Measurements from ENCODE around the gene CYP27A1.

Gene CYP27A1

DNA sequence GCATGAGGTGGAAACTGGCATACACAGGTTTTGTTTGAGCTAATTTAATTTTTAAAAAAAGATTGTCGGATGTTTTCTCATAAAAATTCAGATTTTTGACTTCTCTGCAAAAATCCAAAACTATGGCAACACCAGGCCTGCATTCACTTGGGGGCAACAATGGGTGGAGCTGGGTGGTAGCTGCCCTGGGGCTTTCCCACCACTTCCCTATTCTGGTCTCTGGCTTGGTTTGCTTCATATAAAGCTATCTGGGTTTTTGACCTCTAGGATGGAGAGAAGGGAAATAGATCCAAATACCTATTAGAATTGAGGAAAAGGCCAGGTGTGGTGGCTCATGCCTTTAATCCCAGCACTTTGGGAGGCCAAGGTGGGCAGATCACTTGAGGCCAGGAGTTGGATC is 5.5 kb upstream of the CYP27A1 start:
- DNase-seq, result no peak

DNA sequence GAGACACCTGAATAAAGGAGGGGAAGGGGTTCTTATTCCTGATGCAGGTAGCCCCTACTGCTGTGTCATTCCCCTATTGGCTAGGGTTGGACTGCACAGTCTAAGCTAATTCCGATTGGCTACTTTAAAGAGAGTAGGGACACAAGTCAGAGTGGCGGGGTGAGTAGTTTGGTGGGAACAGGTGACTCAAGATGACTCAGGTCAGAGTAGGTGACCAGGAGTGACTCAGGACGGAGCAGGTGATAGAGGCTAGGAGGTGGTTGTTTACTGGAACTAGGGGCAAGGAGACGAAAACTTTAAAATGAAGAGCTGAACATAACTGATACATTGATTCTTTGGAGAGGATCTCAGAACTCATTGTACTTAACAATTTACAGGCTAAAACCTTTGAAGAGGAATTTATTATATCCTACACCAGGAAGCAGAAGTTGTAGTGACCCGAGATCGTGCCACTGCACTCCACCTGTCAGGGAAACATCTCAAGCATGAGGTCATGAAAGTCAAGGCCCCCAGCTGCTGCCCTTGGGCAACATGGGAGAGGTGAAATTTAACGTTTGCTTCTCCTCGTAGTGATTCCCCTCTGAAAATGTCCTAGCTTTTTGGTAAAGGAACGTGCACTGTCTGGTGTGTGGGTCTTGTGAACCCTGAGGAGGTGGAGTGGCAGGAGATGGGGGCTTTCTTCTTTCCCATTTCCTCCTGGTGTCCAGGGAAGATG is 4.5 kb upstream of the CYP27A1 start:
- DNase-seq, result no peak

DNA sequence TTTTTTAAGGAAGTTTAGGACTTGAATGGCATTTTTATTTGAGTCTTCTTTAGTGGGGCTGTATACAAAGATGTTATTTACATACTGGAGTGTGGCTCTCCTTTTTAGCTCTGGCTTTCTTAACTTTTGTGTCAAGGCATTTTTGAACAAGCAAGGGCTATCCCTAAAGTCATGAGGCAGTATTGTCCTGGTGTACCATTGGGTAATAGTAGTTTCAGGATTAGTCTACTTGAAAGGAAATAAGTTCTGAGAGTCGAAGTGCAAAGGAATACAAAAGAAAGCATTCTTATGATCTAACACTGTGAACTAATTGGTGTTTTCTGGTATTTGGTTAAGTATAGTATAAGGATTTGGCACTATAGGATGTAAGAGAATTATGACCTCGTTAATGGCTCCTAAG is 1.9 kb upstream of the CYP27A1 start:
- no peak for DNase-seq

DNA sequence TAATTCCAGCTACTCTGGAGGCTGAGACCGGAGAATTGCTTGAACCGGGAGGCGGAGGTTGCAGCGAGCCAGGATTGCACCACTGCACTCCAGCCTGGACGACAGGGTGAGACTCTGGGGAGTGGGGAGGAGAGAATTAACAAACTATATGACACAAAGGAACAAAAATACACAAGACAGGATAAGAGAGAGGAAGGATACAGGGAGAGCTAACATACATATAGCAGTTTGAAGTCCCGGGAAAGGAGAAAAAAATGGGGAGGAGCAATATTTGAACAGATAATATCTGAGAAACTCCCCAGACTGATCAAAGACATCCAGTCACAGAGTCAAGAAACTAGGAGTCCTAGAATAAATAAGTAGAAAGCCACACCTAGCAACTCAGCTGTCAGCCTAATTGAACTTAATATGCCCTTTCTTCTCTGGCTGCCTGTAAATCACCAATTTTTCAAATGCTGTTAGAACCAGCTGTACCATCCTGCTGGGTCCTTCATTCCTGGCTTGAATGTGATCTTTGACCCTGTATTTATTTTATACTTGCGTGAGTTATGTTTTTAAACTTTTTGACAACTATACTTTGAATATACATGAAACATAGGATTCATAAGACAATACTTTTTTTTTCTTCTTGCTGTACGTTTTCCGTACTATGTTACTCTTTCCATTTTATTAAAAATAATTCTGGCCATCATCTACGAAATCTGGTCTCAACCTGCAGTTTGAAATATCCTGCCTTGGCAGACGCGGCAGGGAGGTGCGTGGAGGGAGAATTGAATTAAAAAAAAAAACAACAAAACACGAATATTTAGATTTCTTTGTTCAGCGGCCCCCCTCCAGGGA is 876 bp upstream of the CYP27A1 start:
- DNase-seq, result no peak

DNA sequence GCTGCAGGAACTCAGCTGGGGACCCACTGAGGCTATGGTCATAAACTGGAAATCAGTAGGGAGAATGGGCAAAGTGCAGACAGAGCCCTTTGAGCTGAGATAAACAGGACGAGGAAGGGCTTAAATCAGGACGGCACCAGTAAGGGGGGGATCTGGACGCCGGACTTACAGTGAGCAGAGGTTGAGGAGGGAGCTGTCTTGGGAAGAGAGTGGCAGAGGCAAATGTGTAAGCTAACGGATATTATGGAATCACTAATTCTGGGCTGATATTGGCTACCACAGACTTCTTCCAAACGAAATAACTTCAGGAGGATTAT is 539 bp downstream of the CYP27A1 start:
- no peak for DNase-seq

DNA sequence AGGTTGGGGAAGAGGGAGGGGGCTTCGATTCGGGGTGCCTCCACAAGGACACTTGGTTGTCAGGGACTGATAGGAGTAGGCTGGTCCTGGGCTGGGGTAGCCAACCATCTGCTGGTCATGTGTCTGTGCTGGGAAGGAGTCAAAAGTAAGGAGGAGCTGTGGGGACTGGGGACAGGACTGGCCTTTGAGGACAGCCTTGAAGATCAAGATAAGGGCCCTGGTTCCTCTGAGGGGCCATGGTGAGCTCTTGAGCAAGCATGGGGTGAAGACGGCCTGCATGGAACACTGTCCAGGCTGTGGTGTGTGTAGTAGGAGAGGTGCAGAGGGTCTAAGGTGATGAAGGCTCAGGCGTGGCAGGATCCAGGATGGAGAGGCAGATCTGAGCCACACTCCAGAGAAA is 1.7 kb downstream of the CYP27A1 start:
- no peak for DNase-seq

DNA sequence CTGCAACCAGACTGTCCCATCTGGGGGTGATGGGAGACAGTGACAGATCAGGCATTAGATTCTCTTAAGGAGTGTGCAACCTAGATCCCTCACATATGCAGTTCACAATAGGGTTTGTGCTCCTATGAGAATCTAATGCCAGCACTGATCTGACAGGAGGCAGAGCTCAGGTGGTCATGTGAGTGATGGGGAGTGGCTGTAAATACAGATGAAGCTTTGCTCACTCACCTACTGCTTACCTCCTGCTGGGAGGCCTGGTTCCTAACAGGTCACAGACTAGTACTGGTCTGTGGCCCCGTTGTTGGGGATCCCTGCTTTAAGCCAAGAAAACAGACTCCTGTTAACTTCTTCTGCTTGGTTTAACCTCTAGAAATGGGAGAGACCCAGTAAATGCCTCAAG is 3.2 kb downstream of the CYP27A1 start:
- no peak for DNase-seq

DNA sequence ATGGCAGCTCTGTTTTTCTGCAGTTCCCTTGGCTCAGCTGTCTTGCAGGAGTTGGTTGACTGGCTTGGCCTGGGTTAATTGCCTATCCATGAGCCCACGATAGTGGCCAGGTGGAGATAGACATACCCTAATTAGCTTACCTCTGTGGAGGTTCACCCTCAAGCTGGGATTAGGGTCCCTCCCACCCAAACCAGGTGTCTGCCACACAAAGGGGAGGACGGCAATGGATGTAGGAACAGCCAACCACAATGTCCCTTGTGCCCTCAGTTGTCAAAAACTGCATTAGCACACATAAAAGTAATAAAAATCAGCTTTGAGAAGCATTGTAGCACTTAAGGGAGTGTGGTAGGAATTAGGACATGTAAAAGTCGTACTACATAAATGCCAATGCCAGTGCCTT is 4.2 kb downstream of the CYP27A1 start:
- DNase-seq, result no peak

DNA sequence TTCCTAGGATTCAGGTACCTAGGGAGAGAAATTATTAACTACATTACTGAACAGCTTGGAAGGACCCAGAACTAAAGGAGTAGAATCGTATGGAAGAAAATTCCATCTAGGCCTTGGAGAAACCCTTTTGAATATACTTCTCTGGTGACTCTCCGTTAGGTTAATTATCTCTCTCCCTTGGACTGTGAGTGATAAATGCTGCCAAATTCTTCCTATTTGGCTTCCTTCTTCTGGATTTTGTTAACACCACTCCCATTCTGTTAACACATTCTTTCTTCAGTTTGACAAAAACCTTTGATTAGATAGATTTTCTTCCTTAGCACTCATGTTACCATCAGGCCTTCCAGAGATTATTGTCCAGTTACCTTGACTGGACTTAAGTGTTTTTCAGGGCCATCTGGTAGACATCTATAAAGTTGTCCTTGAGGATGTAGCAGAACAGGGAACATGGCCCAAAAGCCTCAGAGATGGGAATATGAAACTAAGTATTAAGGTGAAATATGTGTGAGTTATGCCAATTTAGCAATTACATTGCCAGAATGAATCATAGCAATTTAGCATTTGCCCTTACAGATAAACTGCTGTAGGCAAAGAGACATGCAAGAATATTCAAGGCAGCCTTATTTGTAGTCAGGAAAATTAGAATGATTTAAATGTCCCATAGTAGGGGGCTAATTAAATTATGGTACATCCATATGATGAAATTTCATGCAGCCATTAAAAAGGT is 6.7 kb downstream of the CYP27A1 start:
- DNase-seq, result no peak

DNA sequence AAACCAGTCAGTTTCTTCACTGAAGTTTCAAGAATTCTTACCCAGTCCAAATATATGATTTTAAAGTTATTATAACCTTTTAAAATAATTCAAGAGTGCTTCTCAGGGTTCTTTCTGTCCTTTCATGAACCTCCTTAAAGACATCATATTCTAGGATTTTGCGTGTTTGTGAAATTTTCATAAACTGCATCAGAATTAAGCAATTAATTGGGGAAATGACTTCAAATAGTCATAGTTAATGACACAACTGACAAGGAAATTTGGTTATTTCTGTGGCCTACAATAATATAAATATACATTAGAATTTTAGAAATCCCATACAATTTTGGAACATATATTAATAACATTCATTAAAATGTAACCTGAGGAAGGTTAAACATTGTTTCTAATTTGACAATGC is 10.5 kb downstream of the CYP27A1 start:
- no peak for DNase-seq

DNA sequence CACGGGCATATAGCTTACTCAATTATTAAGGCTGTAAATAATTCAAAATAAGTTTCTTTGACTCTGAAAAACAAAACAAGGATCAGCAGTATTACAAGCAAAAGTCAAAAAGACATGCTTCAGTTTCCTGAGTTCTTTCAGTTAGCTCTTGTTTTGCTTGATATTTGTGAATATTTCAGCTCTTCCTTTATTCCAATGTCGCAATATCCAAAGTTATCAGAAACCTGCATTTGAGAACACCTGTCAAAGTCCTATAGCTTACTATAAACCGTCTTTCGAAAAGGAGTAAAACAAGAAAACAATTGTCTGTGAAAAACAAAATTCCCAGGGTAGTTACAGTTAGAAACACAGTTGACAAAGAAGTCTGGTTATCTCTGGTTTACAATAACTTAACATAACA is 14.7 kb downstream of the CYP27A1 start:
- DNase-seq, result no peak

DNA sequence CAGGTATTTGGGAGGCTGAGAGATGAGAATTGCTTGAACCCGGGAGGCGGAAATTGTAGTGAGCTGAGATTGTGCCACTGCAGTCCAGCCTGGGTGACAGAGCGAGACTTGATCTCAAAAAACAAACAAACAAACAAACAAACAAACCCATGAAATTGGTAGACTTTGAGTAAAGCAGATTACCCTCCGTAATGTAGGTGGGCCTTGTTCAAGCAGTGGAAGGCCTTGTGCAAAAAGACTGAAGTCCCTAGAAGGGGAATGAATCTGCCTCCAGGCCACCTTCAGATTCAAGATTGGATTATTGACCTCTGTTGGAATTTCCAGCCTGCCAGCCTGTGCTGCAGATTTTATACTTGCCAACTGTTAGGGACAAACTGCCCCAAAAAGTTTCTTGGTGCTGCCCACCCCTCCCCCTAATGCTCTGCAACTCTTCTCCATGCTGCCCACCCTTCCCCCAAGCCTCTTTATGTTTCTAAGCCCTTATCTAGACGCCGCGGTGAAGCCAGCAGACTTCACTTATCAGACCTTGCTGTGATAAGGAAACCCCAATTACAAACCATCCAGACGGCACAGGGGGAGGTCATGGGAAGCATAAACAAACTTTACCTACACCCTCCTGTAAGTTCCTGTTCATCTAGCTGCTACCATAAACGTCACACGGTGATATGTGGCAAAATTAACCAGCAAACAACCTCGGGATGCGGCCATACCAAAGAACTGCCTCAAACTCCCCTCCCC is 17.0 kb downstream of the CYP27A1 start:
- no peak for DNase-seq

DNA sequence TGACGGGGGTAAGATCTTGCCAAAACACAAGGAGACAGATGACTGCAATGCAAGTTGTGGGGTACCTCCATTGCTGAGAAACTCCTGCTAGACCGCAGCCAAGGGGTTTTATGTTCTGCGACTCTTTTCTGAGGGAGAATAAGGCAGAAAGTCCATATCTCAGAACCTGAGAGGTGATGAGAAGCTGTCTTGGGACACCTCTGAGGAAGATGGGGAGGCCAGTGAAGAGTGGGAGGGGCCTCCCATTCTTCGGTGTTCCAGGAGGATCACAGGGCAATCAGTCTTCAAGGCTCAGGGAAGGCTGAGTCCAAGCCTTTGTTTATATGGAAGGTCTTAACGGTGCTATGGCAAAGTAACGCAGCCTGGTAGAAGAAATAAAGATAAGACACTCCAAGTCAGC is 18.0 kb downstream of the CYP27A1 start:
- DNase-seq, result no peak

DNA sequence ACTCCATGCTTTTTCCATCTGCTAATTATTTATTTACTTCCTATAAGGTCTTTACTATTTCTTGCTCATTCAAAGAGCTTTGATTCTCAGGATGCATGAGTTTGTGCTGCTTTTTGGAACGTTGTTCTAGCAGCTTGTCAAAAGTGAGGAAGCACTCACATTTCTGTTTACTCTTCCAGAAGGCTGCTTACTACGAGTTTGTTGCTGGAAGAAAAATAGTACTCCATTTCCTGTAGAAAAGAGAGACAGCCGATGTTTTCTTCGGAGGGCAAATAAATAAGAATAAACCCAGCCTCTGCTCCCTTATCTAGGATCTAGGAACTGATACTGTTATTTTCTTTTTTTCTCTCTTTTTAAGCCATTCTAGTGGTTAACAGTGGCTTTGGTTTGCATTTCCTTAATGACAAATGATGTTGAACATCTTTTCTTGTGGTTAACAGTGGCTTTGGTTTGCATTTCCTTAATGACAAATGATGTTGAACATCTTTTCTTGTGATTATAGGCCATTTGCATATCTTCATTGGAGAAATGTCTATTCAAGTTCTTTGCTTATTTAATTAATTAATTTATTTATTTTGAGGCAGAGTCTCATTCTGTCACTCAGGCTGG is 20.5 kb downstream of the CYP27A1 start:
- no peak for DNase-seq

DNA sequence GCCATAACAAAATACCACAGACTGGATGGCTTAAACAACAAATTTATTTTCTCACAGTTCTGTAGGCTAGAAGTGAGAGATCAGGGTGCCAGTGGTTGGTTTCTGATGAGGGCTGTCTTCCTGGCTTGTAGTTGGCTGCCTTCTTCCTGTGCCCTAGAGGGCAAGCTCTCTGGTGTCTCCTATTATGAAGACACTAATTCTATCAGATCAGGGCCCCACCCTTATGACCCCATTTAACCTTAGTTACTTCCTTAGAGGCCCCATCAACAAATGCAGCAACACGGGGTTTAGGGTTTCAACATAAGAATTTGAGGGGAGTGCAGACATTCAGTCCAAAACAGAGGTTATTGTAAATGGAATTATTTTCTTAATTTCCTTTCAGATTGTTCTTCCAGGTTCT is 22.9 kb downstream of the CYP27A1 start:
- DNase-seq, result no peak

DNA sequence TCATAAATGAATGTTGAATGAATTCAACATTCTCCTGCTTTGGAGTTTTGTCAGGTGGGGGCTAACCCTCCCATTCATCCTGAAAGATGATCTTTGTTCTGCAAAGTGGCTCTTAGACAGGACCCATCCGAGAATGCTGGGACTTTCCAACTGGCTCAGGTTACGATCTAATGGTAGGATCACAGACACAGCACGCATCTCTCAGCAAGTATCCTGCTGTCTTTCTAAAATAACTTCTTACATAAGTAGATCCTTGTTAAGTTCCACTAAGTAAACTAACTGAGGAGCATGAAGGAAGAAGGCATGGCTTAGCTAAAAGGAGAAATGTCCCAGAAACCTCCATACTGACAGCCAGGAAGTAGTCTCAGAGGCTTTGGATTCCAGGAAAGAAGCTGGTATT is 23.7 kb downstream of the CYP27A1 start:
- no peak for DNase-seq

DNA sequence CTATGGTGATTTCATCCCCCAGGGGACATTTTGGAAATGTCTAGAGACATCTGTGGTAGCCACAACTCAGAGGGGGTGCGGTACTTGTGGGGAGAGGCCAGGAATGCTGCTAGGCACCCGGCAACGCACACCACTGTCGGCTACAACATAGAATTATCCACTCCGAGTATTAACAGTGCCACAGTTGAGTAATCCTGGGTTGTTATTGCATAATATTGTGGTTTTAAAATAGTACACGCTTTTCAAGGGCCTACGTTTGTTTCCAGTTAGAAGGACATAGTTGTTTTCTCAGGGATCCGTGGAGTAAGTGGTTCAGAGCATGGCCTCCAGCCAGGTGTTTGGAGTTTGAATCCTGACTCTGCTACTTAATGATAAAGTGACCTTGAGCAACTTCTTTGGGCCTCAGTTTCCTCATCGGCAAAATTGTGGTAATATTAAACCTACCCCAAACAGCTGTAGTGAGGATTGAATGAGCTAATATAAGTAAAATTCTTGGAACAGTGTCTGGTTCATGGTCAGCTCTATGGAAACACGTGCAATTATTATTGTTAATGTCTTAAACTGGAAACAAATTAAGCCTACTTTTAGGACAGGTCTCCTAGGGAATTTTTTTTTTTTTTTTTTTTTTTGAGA is 24.5 kb downstream of the CYP27A1 start:
- DNase-seq, result peak; percentile 33

DNA sequence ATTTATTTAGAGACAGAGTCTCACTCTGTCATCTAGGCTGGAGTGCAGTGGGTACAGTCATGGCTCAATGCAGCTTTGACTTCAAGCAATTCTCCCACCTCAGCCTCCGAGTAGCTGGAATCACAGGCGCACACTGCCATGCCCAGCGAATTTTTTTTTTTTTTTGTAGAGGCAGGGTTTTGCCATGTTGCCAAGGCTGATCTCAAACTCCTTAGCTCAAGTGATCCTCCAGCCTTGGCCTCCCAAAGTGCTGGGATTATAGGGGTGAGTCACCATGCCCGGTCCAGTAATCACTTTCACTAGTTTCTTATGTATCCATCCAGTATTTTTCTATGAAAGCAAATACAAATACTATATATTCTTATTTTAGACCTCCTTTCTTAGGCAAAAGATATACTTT is 25.7 kb downstream of the CYP27A1 start:
- DNase-seq, result peak; percentile 24

DNA sequence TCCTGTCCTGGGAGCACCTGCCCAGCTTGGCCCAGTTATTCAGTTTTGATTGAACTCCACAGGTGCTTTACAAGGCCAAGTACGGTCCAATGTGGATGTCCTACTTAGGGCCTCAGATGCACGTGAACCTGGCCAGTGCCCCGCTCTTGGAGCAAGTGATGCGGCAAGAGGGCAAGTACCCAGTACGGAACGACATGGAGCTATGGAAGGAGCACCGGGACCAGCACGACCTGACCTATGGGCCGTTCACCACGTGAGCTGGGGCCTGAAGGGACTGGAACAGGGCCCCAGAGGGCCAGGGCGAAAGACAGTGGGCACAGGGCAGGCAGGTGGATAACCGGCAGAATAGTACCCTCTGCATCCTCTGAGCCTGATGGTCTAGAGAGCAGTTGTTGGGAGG is 27.6 kb downstream of the CYP27A1 start:
- DNase-seq, result no peak

DNA sequence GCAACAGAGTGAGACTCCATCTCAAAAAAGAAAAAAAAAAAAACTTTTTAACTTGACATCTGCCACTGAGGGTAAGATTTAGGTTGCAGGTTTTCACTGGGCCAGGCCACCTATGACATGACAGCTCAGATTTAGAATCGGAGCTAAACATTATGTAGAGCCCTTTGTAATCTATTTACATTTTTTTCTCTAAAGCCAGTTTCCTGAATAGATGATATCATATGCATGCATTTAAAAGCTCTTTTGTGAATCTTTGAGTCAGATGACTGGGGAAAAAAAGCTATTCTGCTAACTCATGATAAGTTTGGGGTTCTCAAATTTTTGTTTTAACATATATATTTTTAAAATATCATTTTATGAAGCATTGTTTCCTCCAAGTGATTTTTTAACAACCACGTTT is 28.3 kb downstream of the CYP27A1 start:
- no peak for DNase-seq

DNA sequence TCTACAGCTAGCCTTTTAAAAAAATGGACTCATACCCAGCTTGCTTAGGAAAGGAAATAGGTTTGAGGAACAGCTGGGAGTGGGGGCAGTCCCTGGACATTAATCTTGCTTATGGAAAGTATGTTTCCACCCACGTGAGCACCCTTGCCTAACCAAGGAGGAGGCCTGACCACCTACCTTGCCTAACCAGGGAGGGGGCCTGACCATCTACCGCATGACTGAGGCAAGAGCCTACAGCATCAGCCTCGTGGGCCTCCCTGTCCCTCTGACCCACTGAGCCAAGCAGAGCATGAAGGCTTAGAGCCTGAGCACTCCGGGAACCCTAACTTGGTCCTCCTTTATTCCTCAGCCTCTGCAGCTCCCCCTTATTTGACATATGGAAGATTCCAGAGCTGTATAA is 29.4 kb downstream of the CYP27A1 start:
- no peak for DNase-seq

DNA sequence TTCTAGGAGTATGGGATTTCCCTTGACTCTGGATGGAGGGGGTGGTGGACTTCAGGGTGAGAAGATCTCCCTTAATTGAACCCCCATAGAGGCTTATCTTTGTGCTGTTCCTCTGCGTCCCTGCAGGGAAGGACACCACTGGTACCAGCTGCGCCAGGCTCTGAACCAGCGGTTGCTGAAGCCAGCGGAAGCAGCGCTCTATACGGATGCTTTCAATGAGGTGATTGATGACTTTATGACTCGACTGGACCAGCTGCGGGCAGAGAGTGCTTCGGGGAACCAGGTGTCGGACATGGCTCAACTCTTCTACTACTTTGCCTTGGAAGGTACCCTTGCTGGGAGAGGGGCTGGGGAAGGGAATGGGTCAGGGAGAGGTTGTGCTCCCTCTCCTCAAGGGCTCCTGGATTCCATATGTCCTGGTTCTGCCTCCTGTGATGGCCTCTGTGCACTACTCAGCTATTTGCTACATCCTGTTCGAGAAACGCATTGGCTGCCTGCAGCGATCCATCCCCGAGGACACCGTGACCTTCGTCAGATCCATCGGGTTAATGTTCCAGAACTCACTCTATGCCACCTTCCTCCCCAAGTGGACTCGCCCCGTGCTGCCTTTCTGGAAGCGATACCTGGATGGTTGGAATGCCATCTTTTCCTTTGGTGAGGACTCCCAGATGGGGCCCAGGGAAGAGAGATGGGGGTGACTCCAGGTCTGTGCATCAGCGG is 30.3 kb downstream of the CYP27A1 start:
- no peak for DNase-seq

Data from NCI-H2029 treated with DMSO at 0.1 percent for 48 hours (cell line).